HG03342 (cell line): Measurements from ENCODE around the gene ZDHHC14.

Source experiments
- ATAC-seq: cut with Tn5 transposase; IDR thresholded peaks from one replicate; pipeline ENCODE4 v1.9.1; 2021; ENCODE audit warnings: mild to moderate bottlenecking, moderate library complexity; ENCODE audit not compliant: unreplicated experiment

The ZDHHC14 gene

DNA sequence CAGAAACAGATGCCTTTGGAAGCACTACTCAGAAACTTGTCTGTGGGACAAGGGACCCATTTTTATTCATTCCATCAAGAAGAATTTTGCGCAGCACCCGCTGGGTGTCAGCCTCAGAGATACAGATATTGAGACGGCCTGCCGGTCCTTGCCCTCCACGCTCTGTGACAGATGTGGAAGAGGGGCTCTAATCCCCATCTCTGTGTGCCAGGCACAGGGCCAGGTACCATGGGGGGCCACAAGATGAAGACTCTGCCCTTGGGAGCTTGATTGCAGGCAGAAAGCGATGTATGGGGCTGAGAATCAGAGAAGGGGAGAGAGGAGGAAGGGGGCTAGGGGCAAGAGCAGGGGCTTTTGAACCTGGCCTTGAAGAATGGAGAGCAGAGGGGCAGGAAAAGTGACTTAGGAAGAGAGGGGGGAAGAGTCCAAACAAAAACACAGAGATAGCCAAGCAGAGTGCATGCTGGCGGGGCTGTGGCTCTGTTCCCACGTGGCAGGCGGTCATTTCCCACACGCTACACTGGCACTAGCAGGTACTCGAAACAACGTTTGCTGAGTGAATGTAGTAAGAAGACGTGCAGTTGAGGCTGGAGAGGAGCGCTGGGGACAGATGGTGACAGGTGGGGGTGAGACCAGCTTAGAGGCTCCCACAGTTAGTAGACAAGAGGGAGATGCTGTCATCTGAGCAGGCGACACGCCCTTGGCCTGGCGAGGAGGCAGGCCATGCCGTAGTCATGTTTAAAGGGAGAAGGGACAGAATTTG, 271.8 kb downstream of the ZDHHC14 start:
- no peak for ATAC-seq

DNA sequence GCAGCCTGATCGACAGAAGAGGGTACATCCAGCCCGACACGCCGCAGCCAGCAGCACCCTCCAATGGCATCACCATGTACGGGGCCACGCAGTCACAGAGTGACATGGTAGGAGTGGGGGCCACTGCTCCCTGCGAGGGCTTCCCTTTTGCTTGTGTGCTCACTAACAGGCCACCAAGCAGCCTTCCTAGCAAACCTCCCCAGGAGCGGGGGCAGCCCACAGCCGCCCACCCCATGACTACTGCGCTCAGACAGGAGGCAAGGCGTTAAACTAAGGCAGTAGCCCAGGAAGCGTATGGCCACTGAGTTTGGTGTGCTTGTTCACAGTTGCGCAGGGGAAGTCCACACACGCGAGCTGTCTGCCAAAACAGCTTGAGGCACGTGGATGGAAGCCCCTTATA, 272.5 kb downstream of the ZDHHC14 start:
- ATAC-seq: no peak

DNA sequence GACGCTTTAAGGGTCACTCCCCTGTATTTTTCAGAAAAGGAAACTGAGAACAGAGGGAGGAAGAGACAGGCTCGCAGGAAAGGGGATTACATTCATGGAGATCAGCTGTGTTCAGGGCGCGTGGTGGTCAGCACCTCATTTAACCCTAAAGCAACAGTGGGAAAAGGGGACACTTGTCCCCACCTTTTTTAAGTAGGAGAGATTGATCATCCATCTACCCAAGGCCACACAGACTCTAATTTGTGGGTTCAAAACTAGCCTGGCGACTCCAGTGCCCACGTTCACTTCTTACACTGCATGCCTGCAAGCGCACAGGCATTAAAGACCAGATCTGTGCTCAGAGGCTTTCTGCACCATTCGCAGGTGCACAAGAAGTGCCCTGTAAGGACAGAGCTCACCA, 274.1 kb downstream of the ZDHHC14 start:
- no peak for ATAC-seq

DNA sequence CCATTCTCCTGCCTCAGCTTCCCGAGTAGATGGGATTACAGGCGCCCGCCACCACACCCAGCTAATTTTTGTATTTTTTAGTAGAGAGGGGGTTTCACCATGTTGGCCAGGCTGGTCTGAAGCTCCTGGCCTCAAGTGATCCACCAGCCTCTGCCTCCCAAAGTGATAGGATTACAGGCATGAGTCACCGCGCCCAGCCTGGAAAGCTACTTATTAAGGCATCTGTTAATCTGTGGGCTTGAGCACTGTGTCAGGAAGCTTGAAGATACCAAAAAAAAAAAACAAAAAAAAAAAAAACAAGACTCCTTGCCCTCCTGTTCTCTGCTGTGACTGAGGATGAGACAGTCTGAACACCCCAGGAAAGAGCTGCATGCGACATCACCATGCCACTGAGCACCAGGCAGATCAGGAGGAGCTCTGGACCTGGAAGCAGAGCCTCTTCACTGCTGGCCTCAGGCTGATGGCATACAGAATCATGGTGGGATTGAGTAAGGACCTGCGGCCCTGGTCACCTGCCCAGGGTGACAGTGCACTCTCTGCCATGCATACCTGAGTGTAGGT, 275.5 kb downstream of the ZDHHC14 start:
- ATAC-seq: no peak

DNA sequence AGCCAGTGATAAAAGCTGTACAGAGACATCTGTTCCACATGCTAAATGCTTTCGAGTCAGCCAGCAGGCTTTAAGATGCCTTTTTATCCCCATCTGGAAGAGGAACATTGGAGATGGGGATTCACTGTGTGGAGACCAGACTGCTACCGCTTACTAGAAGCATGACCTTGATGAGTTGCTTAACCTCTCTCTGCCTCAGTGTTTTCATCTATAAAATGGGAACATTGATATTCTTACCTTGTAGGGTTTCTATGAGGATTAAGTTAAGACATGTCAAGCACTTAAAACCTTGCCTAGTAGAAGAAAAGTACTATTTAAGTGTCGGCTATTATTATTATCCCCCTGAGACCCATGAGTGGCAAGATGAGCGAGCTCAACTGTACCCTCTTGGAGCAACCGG, 276.8 kb downstream of the ZDHHC14 start:
- ATAC-seq: no peak

DNA sequence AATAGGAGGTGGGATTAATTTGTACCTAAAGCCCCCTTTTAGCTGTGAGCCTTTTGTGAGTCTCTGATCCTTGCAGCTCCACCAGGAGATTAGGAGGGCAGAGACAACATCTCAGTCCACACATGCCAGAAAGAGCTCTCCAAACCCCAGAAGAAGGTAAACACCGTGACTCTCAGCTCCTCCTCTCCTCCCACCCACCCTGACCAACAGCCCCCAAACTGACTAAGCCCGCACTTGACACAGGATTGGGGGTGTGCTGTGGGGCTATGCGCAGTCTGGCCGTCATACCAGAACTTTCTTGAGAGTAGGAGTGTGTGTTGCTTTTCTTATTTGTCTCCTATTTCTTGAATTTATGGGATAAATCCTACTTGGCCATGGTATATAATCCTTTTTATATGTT, 277.3 kb downstream of the ZDHHC14 start:
- no peak for ATAC-seq

DNA sequence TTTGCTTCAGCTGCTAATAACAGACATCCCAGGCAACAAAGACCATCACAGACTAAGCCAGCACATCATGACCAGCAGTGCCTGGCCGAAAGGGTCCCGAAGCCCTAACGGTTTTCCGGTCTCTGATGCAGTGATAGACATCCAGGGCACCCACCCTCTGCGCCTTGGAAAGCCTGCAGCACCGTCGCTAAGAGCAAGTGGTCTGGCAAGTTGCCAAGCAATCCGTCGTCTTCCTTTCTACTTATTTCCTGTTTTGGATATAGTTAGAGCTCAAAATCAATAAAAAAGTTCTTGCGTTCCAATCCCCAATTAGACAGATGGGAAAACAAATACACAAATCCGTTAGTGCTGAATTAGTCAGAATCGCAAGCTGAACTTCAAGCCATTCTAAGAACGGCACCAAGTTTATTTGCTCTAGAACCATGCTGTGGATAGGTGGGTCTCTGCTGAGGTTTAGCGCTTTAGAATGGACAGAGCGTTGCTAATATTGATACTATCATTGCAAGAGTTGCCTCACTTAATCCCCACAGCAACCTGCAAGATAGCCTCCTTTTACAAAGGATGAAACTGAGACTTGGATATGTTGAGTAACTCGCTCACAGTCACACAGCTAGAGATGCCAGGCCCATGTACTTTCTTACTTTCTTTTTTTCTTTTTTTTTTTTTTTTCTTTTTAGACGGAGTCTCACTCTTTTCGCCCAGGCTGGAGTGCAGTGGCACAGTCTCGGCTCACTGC, 278.7 kb downstream of the ZDHHC14 start:
- no peak for ATAC-seq

DNA sequence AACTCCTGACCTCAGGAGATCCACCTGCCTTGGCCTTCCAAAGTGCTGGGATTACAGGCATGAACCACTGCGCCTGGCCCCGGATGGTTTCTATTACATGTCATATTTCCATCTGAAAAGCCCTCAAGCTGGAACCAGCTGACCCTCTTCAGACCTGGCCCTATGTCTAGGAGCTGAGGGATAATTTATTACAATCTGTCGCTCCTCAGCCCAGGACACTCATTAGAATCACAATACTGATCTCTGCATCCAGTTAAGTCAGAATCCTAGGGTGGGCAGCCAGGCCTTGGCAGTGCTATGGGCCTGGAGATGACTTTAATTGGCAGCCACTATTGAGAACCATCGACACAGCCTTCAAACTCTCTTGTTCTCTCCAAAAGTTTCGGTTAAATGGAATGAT, 279.4 kb downstream of the ZDHHC14 start:
- no peak for ATAC-seq

DNA sequence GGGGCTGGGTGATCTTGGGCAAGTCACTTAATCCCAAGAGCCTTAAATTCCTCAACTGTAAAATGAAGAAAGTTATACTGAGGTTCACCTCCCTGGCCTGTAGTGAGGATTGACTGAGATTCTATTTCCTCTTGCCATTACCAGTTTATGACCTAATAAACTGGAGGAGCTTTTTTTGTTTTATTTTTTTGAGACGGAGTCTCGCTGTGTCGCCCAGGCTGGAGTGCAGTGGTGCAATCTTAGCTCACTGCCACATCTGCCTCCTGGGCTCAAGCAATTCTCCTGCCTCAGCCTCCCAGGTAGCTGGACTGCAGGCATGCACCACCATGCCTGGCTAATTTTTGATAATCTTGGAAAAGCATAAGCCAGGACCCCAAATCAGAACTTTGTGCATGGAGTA, 280.7 kb downstream of the ZDHHC14 start:
- ATAC-seq: no peak

DNA sequence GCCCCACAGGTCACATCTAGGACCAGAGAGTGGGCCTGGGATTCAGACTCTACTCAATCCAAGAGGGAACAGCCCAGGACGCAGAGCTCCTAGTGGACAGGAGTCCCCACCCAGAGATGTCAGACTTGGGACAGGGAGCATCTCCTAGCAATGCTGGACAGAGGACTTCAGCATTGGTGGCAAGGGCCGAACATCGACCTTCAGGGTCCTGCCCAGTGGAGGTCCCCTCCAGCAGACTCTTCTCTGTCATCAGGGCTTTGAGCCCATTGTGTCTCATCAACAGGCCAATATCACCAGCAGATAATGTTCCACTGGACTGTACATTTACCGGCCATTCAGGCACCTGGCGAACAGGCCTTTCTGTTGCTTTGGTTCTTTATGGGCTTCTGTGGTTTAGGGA, 282.3 kb downstream of the ZDHHC14 start:
- no peak for ATAC-seq

DNA sequence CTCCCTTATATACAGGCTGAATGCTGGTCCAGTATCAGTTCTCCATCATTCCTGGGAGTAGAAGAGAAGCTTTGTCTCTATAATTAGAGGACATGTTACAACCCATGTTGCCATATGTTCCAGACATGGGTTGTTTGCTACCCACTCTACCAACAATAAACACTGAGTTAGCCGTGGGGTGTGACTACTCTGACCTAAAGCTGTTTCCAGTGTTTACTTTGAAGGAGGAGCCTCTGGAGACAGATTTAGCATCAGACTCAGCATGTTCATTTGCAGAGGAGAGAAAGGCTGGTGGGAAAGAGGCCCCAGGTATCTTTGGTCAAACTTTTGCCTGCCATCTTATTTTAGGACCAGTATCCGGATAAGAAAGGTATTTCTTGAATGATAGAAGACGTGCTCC, 284.2 kb downstream of the ZDHHC14 start:
- ATAC-seq: no peak

DNA sequence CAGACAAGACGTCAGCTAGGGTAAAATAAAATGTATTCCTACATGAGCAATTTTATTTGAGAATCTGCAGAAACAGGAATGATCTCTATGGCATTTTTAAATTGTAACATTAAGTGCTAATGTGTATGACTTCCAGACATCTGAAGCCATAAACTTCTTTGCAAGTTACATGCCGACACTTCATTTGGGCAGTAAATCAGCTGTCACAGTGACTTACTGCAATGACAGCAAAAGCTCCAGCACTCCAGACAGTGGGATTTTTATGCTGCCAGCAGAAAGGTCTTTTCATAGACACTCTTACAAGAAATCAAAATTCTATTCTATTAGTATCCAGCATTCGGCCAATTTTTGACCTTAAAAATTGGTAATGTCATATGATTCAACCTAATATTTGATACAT, 285.7 kb downstream of the ZDHHC14 start:
- no peak for ATAC-seq

DNA sequence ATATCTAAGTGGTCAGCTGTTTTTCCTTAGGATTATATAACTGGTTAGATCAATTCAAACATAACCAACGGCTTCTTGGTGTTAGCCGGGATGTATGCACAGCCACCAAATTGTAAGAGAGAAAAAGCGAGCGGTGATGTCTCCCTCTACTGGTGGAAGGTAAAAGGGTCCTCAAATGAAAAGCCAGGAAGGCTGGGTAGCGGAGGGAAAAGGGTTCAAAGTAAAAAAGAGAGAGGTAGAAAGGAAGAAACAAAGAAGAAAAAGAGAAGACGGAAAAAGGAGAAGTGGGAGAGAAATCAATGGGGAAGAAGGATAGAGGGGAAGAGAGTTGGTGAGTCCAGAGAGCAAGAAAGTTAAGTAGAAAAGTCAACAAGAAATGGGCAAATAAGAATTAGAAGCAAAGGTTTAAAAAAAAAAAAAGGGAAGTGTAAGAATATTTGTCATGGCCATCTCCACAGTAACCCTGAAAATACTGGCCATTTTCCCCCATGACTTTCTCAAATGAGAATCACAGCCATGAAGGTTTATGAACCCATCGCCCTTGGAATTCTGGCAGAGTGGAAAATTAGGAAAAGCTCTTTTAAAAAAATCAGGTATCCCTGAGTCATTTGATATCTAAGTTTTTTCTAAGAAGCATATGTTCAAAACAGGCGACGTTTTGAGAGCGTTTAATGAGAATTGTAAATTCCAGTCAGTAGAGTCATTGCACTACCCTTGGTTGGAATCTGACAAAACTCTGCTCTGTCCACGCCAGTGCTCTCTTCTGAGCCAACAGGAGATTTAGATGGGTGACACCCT, 286.4 kb downstream of the ZDHHC14 start:
- no peak for ATAC-seq

DNA sequence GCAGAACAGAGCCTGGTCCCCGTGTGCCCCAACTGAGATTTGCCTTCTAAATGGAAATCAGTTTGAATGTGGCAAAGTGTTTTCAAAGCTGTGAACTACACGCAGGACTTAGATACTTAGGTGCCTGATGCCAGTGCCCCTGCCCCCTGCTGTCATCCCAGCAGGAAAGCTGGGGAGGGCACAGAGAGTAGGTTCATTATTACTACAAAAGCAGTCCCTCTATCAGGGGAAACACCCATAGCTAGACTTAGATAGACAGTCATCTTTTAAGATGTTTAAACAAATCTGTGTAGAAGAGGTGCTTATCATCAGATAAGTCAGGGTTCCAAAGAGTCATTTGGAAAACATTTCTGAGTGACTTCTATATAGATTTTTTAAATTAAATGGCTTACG, 287.0 kb downstream of the ZDHHC14 start:
- ATAC-seq: no peak

DNA sequence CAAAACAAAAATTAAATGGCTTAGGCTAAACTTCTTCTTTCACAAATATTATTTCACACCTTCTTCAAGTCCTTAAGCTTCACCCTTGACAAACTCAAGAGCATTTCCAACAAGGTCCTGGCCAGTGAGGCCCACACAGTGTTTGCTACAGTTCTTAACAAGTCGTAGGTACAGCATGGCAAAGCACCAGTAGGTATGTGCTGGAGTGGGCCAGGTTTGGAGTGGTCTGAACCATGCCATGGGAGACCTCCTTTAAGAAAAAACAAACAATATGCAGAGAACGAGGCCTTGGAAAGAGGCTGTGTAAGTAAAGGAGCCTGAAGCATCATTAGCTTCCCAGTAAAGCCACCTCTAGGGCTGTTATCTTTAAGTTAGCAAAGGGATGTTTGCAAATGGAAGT, 287.7 kb downstream of the ZDHHC14 start:
- ATAC-seq: no peak

DNA sequence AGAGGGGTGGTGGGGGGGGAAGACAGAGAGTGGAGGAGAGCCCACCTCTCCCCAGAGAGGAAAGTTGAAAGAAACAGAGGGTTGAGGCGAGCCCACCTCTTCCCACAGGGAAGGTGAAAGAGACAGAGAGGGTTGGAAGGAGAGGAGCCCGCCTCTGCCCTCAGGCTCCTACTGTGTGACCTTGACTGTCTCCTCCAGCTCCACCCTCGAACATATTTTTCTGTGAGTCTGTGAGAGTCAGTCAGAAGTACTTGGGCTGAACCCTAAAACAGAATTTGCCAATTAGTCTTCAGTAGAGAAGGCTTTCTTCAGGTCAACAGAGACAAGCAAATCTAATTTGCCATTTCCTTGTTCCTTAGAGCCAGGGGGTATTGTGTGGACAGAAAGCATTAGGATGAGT, 288.3 kb downstream of the ZDHHC14 start:
- no peak for ATAC-seq

DNA sequence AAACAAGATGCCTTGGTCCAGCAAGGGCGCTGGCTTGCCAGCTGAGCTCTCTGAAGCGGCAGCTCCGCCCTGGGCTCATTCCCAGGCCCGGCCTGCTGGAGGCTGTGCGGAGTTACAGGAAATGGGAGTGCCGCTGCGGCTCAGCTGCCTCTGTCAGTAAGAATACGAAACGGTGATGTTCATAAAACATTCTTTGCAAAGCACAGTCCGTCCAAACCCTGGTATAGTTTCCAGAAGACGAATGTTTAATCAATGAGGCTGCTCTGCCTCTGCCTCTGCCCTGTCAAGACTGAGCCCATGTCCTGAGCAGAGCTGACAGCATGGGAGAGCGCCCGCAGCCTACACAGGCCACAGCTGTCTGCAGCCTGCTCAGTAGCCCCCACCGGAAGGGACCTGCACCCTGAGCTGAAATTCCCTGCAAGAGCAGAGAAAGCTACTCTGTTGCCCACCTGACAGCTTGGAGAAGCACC, 288.8 kb downstream of the ZDHHC14 start:
- ATAC-seq: no peak

DNA sequence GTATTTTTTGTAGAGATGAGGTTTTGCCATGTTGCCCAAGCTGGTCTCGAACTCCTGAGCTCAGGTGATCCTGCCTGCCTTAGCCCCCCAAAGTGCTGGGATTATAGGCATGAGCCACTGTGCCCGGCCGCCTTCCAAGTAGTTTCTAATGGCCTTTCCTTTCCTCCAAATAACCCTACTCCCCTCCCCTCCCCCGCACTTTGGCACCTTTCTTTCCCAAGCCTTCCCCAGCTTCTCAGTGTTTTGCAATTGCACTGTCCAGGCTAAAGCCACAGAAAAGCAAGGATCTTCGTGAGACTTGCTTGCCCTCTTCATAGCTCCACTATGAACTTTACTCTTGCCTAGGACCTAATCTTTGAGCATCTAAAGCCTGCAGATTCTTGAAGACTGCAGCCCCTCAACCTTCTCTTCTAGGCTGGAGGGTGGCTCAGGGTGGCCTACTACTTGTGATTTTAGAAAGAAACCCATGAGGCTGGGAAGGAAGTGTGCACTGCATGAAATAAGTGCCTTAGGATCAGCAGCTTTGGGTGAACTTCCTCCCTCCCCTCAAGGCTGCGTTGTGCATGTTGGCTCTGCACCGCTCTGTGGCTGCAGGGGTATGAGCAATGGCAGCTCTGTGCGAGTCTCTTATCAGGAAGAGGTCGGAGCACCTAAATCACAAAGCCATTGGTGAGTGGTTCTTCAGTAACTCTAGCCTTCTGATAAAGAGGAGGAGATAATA, 289.6 kb downstream of the ZDHHC14 start:
- ATAC-seq: no peak

DNA sequence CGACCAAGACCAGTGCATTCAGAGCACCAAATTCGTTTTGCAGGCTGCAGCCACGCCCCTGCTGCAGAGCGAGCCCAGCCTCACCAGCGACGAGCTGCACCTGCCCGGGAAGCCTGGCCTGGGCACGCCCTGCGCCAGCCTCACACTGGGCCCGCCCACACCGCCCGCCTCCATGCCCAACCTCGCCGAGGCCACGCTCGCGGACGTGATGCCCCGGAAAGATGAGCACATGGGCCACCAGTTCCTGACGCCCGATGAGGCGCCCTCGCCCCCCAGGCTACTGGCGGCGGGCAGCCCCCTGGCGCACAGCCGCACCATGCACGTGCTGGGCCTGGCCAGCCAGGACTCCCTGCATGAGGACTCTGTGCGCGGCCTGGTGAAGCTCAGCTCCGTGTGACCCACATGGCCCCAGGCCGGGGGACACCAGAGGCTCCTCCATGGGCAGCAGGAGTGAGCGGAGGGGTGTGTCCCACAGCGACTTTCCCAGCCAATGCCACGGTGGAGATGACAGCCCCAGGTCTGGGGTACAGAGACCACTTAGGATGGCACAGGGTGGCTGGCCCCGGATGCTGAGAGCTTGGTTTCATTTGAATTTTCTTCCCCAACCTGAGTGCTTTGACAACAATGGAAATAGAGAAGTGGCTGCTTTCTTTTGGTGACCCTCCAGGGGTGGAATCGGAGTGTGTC, 291.9 kb downstream of the ZDHHC14 start:
- no peak for ATAC-seq

DNA sequence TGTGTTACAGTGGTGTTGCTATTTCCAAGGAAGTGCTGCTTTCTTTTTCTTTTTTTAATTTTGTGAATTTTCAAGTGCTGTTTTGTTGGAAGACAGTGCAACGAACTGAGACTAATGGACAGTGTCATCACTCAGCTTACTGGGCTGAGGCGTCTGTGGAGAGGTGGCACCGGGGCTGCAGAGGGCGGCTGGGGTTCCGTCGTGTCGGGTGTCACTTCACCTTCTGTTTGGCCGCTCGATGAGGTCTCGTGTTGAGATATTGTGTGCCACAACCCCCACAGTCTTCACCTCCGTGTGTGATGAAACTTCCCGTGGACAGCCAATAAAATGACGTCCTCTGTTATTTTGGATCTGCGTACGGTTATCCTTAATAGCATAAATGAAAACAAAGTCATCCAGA, 292.6 kb downstream of the ZDHHC14 start:
- no peak for ATAC-seq
